Measurements from ENCODE around the gene ABCB8. TPM values are rescaled to one million over a fixed set of nuclear protein-coding genes. Genes with fewer than 3 reads are reported as not detected.

ABCB8 gene
- total and polyA plus RNA-seq, 9 of the 15 experiments (the other 6 are each of a cell fraction or from before 2014, with no cell fraction given) = 7.6 to 106 (median 36.3) TPM

GRCh38 chr7:151016505-151016904, 11.7 kb upstream of the ABCB8 start:
- DNase-seq (ENCODE audit: extremely low read depth in 1 of 4, low spot score in 3 of 4) (no peak), FAIRE-seq (no peak), ATAC-seq (no peak)
- CTCF ChIA-PET (ENCODE audit: low intra/inter-chr PET ratio) = interaction anchor here (1.3 kb wide), 1 partner anchor 53 kb away, joined by 6 read pairs; no protein-coding TSS in a partner anchor
- no peaks in the 10 kb centered on the region; a peak in 1 of 5 replicates for H3K27me3 ChIP-seq (ENCODE audit: control insufficient read depth in 2 of 2, insufficient read depth in 2 of 2, low read length in 2 of 2)
- no peak overlapping the region for H3K4me2 ChIP-seq (ENCODE audit: insufficient read depth, low read length)
- POLR2A ChIA-PET = interaction anchor here (1.0 to 4.8 kb wide), 4 partner anchors 9 to 71 kb away, joined by 3 to 33 read pairs (median 6); partner anchors contain the start of gene ABCB8
- H3K9me1 ChIP-seq (ENCODE audit: control insufficient read depth, insufficient read depth, low read length) = no peaks in the 10 kb centered on the region
- no peaks in the 10 kb centered on the region for H3K9me3 ChIP-seq (replicated peaks; ENCODE audit: control insufficient read depth, insufficient read depth, low read depth, low read length)
- H3K79me2 ChIP-seq (ENCODE audit: control insufficient read depth, insufficient read depth, low read length) = peaks cover 17% of the 10 kb centered on the region
- no peaks in the 10 kb centered on the region for H4K20me1 ChIP-seq (replicated peaks; ENCODE audit: control insufficient read depth, insufficient read depth, low read length)
- intact Hi-C loops (cut with micrococcal nuclease) (loop anchor here (10.0 kb wide), 1 partner anchor 158 kb away; no protein-coding TSS in a partner anchor), in situ Hi-C loops (cut with MboI) (no loop called here)
- peaks cover 40% of the 10 kb centered on the region; the same call in 2 of the 3 replicates for H3K36me3 ChIP-seq (ENCODE audit: control insufficient read depth, insufficient read depth, low read length)
- peak overlapping the region in 1 of 2 experiments; percentile 93; a peak in 1 of 4 replicates for H3K9ac ChIP-seq (ENCODE audit: insufficient read depth in 1 of 2, low read depth in 2 of 2, low read length in 2 of 2)
- H3K4me3 ChIP-seq = no peak overlapping the region
- TF ChIP-seq, protein P1, sequence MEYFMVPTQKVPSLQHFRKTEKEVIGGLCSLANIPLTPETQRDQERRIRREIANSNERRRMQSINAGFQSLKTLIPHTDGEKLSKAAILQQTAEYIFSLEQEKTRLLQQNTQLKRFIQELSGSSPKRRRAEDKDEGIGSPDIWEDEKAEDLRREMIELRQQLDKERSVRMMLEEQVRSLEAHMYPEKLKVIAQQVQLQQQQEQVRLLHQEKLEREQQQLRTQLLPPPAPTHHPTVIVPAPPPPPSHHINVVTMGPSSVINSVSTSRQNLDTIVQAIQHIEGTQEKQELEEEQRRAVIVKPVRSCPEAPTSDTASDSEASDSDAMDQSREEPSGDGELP (CRISPR knock-in tag; IDR thresholded peaks at IDR 0.05; ENCODE audit: borderline replicate concordance) = no peak
- TF ChIP-seq FOXJ2 (tag; IDR thresholded peaks at IDR 0.05) (no peak), RBFOX2 (IDR thresholded peaks at IDR 0.05; ENCODE audit: low read depth, low read length) (peak; percentile 43; the same call in 1 of the 2 replicates), ZNF134 (CRISPR knock-in tag; conservative IDR thresholded peaks at IDR 0.05) (no peak), POLR2A (conservative IDR thresholded peaks at IDR 0.05) (peak; percentile 62; the same call in 1 of the 2 replicates), TRIM24 (IDR thresholded peaks at IDR 0.05) (no peak), SUPT5H (IDR thresholded peaks at IDR 0.05) (peak; percentile 44; the same call in 1 of the 2 replicates)
- no peak overlapping the region for H3K27ac ChIP-seq (ENCODE audit: extremely low read depth, low read depth, low read length)
- H3K4me1 ChIP-seq (replicated peaks in 1 of 2; ENCODE audit: control insufficient read depth in 2 of 2, insufficient read depth in 2 of 2, low read length in 2 of 2) = peaks cover 33 to 81% of the 10 kb centered on the region in 2 experiments
- no peak overlapping the region for H2AFZ ChIP-seq (ENCODE audit: low read depth, low read length)
- WGBS (ENCODE audit: insufficient coverage, low coverage, missing lambda C conversion rate) = 74% methylated on average over 7 of the region's 8 CpGs
- BruUV-seq (replicated peaks) = no TSS peak

Measured in K562 (cell line).